ENCODE results near the gene RBPJ.

RBPJ gene

DNA sequence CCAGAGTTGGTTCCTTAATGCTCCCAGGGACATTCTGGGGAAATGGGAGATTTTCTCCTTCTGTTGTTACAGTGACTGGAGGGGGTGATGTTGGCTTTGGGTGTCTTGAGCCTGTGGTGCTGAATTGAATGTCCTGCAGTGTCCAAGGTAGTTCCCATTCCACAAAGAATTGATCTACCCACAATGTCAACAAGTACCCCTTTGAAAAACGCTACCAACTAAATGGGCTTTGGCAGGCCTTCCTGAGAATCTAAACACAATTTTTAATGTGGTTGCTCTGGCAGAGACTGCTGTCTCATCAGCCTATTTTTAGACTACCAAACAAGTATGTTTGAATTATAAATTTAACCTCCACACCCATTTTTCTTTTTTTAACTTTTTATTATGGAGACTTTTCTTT is 100.1 kb downstream of the RBPJ start:
- H3K36me3 ChIP-seq = peaks cover 14 to 23% (median 19%) of the 10 kb centered on the region in 3 donors
- peaks cover 0 to 15% (median 5%) of the 10 kb centered on the region in 4 donors for H3K4me1 ChIP-seq
- H3K4me3 ChIP-seq = no peak overlapping the region
- H3K27me3 ChIP-seq = no peaks in the 10 kb centered on the region
- intact Hi-C loops (cut with DNase I; ENCODE audit: low total_unique reads) = no loop called here
- H3K27ac ChIP-seq = no peak overlapping the region
- TF ChIP-seq, protein P1, sequence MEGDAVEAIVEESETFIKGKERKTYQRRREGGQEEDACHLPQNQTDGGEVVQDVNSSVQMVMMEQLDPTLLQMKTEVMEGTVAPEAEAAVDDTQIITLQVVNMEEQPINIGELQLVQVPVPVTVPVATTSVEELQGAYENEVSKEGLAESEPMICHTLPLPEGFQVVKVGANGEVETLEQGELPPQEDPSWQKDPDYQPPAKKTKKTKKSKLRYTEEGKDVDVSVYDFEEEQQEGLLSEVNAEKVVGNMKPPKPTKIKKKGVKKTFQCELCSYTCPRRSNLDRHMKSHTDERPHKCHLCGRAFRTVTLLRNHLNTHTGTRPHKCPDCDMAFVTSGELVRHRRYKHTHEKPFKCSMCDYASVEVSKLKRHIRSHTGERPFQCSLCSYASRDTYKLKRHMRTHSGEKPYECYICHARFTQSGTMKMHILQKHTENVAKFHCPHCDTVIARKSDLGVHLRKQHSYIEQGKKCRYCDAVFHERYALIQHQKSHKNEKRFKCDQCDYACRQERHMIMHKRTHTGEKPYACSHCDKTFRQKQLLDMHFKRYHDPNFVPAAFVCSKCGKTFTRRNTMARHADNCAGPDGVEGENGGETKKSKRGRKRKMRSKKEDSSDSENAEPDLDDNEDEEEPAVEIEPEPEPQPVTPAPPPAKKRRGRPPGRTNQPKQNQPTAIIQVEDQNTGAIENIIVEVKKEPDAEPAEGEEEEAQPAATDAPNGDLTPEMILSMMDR (IDR thresholded peaks at IDR 0.05) = no peak
- no peaks in the 10 kb centered on the region for H3K9me3 ChIP-seq
- no peak for DNase-seq

DNA sequence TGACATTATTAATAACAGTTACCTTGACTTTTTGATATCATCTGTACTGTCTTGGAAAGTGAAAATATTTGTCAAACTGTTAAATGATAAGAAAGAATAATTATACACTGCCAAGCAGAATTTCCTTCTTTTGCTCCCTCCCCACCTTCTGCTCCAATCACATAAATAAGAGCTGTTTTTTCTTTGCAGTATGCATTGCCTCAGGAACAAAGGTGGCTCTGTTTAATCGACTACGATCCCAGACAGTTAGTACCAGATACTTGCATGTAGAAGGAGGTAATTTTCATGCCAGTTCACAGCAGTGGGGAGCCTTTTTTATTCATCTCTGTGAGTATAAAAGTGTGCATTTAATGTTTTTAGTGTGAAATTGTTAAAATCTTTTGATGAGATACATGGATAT is 103.3 kb downstream of the RBPJ start:
- no peak overlapping the region for H3K27ac ChIP-seq
- H3K27me3 ChIP-seq = no peaks in the 10 kb centered on the region
- no peaks in the 10 kb centered on the region for H3K9me3 ChIP-seq
- peaks cover 14 to 30% (median 18%) of the 10 kb centered on the region in 3 donors for H3K36me3 ChIP-seq
- no peak for DNase-seq
- H3K4me1 ChIP-seq = peaks cover 0 to 15% (median 5%) of the 10 kb centered on the region in 4 donors
- no peak overlapping the region for H3K4me3 ChIP-seq
- intact Hi-C loops (cut with DNase I; ENCODE audit: low total_unique reads) = no loop called here
- TF ChIP-seq, protein P1 (IDR thresholded peaks at IDR 0.05) = no peak

DNA sequence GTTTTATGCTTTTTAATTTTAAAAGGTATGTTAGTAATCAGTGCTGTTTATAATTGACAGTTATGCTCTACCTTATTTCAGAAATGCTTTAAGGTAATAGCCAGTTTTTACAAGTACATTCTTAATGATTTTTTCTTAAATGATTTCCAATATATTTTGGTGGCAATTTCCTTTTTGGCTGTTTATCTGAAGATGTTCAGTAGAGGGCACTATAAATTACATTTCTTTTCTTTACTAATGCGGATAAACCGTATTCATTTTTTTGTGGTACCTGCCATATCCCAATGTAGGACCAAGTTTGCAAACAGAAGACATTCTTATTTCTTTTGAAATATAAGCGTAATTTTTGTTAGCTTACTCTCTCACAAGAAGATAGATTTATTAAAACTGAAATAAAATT is 104.0 kb downstream of the RBPJ start:
- peaks cover 18 to 37% (median 19%) of the 10 kb centered on the region in 3 donors for H3K36me3 ChIP-seq
- H3K9me3 ChIP-seq = no peaks in the 10 kb centered on the region
- TF ChIP-seq, protein P1 (IDR thresholded peaks at IDR 0.05) = no peak
- no peak overlapping the region for H3K27ac ChIP-seq
- no peak overlapping the region for H3K4me3 ChIP-seq
- no peaks in the 10 kb centered on the region for H3K27me3 ChIP-seq
- peaks cover 0 to 15% (median 5%) of the 10 kb centered on the region in 4 donors for H3K4me1 ChIP-seq
- intact Hi-C loops (cut with DNase I; ENCODE audit: low total_unique reads) = no loop called here
- no peak for DNase-seq

DNA sequence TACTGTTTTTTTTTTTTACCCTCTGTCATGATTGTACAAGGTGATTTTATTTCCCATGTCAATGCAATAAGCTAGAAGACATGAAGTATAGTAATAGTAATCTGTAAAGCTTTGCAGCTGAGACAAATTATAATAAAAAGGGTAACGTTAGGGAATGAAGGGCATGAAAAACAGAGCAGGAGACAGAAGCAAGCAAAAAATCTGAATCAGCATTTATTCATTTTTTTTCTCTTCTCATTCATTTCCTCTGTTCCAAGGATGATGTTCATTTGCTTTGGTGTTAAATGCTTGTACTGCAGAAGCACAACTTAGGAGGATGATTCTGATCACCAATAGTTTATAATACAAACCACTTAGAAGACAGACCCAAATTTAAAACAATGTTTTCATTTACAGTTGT is 105.1 kb downstream of the RBPJ start:
- DNase-seq = no peak
- H3K27me3 ChIP-seq = no peaks in the 10 kb centered on the region
- H3K36me3 ChIP-seq = peaks cover 26 to 45% (median 27%) of the 10 kb centered on the region in 3 donors
- no peaks in the 10 kb centered on the region for H3K9me3 ChIP-seq
- TF ChIP-seq, protein P1 (IDR thresholded peaks at IDR 0.05) = no peak
- no peak overlapping the region for H3K27ac ChIP-seq
- intact Hi-C loops (cut with DNase I; ENCODE audit: low total_unique reads) = no loop called here
- peaks cover 0 to 10% (median 3%) of the 10 kb centered on the region in 4 donors for H3K4me1 ChIP-seq
- no peak overlapping the region for H3K4me3 ChIP-seq

DNA sequence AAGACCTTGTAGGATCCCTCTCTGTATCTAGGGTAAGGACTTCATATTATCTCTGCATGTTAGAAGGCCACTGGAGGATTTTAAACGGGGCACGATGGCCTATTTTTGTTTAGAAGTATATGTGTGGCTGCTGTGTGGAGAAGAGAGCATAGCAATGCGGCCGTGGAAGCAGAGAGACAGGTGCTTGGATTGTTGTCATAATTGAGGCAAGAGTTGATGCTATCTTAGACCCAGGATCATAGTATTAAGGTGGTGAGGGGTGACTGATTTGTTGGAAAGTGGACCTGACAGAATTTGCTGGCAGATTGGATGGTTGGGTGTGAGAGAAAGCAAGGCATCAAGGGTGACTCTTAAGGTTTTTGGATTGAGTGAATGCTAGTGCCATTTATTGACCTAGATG is 106.1 kb downstream of the RBPJ start:
- peaks cover 0 to under 1% (median 0%) of the 10 kb centered on the region in 4 donors for H3K4me1 ChIP-seq
- DNase-seq = no peak
- H3K27ac ChIP-seq = no peak overlapping the region
- intact Hi-C loops (cut with DNase I; ENCODE audit: low total_unique reads) = no loop called here
- H3K4me3 ChIP-seq = no peak overlapping the region
- H3K9me3 ChIP-seq = no peaks in the 10 kb centered on the region
- no peaks in the 10 kb centered on the region for H3K27me3 ChIP-seq
- H3K36me3 ChIP-seq = peaks cover 27 to 49% (median 37%) of the 10 kb centered on the region in 3 donors
- TF ChIP-seq, protein P1 (IDR thresholded peaks at IDR 0.05) = no peak

DNA sequence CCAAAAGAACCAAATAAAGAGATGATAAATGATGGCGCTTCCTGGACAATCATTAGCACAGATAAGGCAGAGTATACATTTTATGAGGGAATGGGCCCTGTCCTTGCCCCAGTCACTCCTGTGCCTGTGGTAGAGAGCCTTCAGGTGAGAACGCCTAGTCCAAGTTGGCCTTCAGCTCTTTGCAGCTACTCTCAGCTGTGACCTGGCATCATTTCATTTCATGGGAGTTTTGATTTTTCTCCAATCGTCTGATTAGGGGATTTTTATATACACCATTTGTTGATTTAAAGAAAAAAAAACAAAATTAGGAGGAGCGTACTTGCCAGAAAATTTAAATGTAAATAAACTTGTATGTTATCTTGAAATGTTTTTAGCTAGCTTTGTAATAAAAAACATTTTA is 109.1 kb downstream of the RBPJ start:
- Histone ChIP-seq H3K4me1 (no peaks in the 10 kb centered on the region), H3K4me3 (no peak overlapping the region), H3K36me3 (peaks cover 29 to 53% (median 37%) of the 10 kb centered on the region in 3 donors), H3K27me3 (no peaks in the 10 kb centered on the region), H3K9me3 (no peaks in the 10 kb centered on the region), H3K27ac (no peak overlapping the region)
- TF ChIP-seq, protein P1 (IDR thresholded peaks at IDR 0.05) = no peak
- no peak for DNase-seq
- intact Hi-C loops (cut with DNase I; ENCODE audit: low total_unique reads) = no loop called here

Measured in tibial artery (tissue), 4 donors.